A549 (cell line): ENCODE data around the gene HOXA7. TPM values are rescaled to one million over a fixed set of nuclear protein-coding genes. Genes with fewer than 3 reads are reported as not detected.

ENCODE experiments used
- ATAC-seq, 2 experiments: fragments of 200-7000 bp in 1 of 2; fragments of >200 bp in 1 of 2; cut with Nextera tagmentation in 1 of 2; cut with Tn5 transposase in 1 of 2; 3 replicates each; pipeline versions ENCODE4 v1.8.0 to v1.9.1; 2018 to 2020; ENCODE audit warnings: mild to moderate bottlenecking in 1 of 2, moderate library complexity in 1 of 2
- CTCF ChIA-PET: fragments of 300-600 bp; sonication (Branson Sonifier 250); formaldehyde crosslinking; extraction: SDS; loops from one replicate; lab custom pipeline; 2021; ENCODE audit warnings: antibody characterized with exemption, inconsistent platforms; lab: Yijun Ruan, JAX
- POLR2A ChIA-PET: fragments of 350-600 bp; formaldehyde crosslinking; extraction: SDS; loops from one replicate; lab custom pipeline; 2021; ENCODE audit warnings: antibody characterized with exemption, inconsistent platforms; lab: Yijun Ruan, JAX
- DNase-seq, 2 experiments: peaks; one replicate each; pipeline versions ENCODE4 v3.0.0 to v3.0.0-alpha.2; 2011 to 2016; ENCODE audit warnings: low read depth in 1 of 2, low spot score in 1 of 2
- FAIRE-seq: peaks from 2 replicates; lab custom pipeline; 2011; peaks lifted over from hg19 to GRCh38; lab: Jason Lieb, UNC
- H3K27ac ChIP-seq, 2 experiments: fragments of >200 bp; sonication (Bioruptor Twin); formaldehyde crosslinking; 3 replicates each; pipeline ENCODE4 v1.5.1; 2016 to 2017
- H3K4me1 ChIP-seq: fragments of >200 bp; sonication (Bioruptor Twin); formaldehyde crosslinking; 3 replicates; pipeline ENCODE4 v1.6.1; 2016
- H3K4me2 ChIP-seq: fragments of >200 bp; sonication (Bioruptor Twin); formaldehyde crosslinking; 3 replicates; pipeline ENCODE4 v1.6.1; 2016
- H3K4me3 ChIP-seq: fragments of >200 bp; sonication (Bioruptor Twin); formaldehyde crosslinking; 3 replicates; pipeline ENCODE4 v1.5.1; 2016
- H3K9me3 ChIP-seq: fragments of >200 bp; sonication (Bioruptor Twin); formaldehyde crosslinking; 3 replicates; pipeline ENCODE4 v1.6.1; 2016
- BCL3 ChIP-seq: fragments of >200 bp; sonication (Bioruptor Twin); formaldehyde crosslinking; IDR thresholded peaks from 3 replicates; pipeline ENCODE4 v1.6.1; 2016
- CBX2 ChIP-seq: fragments of 200-600 bp; sonication (generic); IDR thresholded peaks from 2 replicates; pipeline ENCODE4 v1.6.1; 2016; ENCODE audit warnings: low read depth, mild to moderate bottlenecking, borderline replicate concordance
- CBX8 ChIP-seq: fragments of 200-600 bp; sonication (generic); IDR thresholded peaks from 2 replicates; pipeline ENCODE4 v1.6.1; 2016
- CHD4 ChIP-seq: fragments of 200-600 bp; sonication (generic); IDR thresholded peaks from 2 replicates; pipeline ENCODE4 v1.6.1; 2016; ENCODE audit warnings: antibody characterized with exemption, mild to moderate bottlenecking, borderline replicate concordance
- CTCF ChIP-seq: fragments of >200 bp; sonication (Bioruptor Twin); formaldehyde crosslinking; IDR thresholded peaks from 3 replicates; pipeline ENCODE4 v1.5.1; 2016
- EHF ChIP-seq: fragments of 250-450 bp; sonication (Bioruptor Pico); IDR thresholded peaks from 2 replicates; pipeline ENCODE4 v1.5.0; 2020; ENCODE audit warnings: mild to moderate bottlenecking
- FOXS1 ChIP-seq: fragments of 250-450 bp; sonication (Bioruptor Pico); IDR thresholded peaks from 2 replicates; pipeline ENCODE4 v1.5.0; 2020; ENCODE audit warnings: mild to moderate bottlenecking, moderate library complexity
- HEYL ChIP-seq: fragments of 250-450 bp; sonication (Bioruptor Pico); IDR thresholded peaks from 2 replicates; pipeline ENCODE4 v1.8.0; 2021; ENCODE audit warnings: mild to moderate bottlenecking, moderate library complexity
- HMGXB4 ChIP-seq: fragments of 250-450 bp; sonication (Bioruptor Pico); IDR thresholded peaks from 2 replicates; pipeline ENCODE4 v1.5.0; 2021; ENCODE audit warnings: mild to moderate bottlenecking, moderate library complexity, borderline replicate concordance
- HOXA7 ChIP-seq: fragments of 250-450 bp; sonication (Bioruptor Pico); IDR thresholded peaks from 2 replicates; pipeline ENCODE4 v1.5.0; 2020; ENCODE audit warnings: mild to moderate bottlenecking, moderate library complexity
- HOXB13 ChIP-seq: fragments of 250-450 bp; sonication (Bioruptor Pico); IDR thresholded peaks from 2 replicates; pipeline ENCODE4 v1.5.0; 2020; ENCODE audit warnings: low read depth, mild to moderate bottlenecking, moderate library complexity
- JUN ChIP-seq, 2 experiments: fragments of >200 bp; sonication (Bioruptor Twin); formaldehyde crosslinking; IDR thresholded peaks; 2 replicates in 1 of 2; 3 replicates in 1 of 2; pipeline ENCODE4 v1.6.1; 2016 to 2017
- JUNB ChIP-seq: fragments of >200 bp; sonication (Bioruptor Twin); formaldehyde crosslinking; IDR thresholded peaks from 2 replicates; pipeline ENCODE4 v1.6.1; 2016
- MAZ ChIP-seq: fragments of 150-350 bp; IDR thresholded peaks from 2 replicates; pipeline ENCODE4 v1.6.1; 2014; ENCODE audit warnings: antibody characterized with exemption, low read depth, low read length, borderline replicate concordance
- NFE2L2 ChIP-seq: fragments of 150-350 bp; conservative IDR thresholded peaks from 2 replicates; pipeline ENCODE4 v1.6.1; 2014; ENCODE audit warnings: low read length
- NPAS2 ChIP-seq: fragments of 250-450 bp; sonication (Bioruptor Pico); IDR thresholded peaks from 2 replicates; pipeline ENCODE4 v1.8.0; 2022; ENCODE audit warnings: mild to moderate bottlenecking, moderate library complexity, borderline replicate concordance
- NR3C1 ChIP-seq: fragments of >200 bp; sonication (Bioruptor Twin); formaldehyde crosslinking; IDR thresholded peaks from 3 replicates; pipeline ENCODE4 v1.6.1; 2017
- POLR2A ChIP-seq: IDR thresholded peaks from 2 replicates; pipeline ENCODE4 v1.6.1; 2012; ENCODE audit warnings: mild to moderate bottlenecking, low read length
- RARB ChIP-seq: fragments of 250-450 bp; sonication (Bioruptor Pico); IDR thresholded peaks from 2 replicates; pipeline ENCODE4 v1.8.0; 2021; ENCODE audit warnings: mild to moderate bottlenecking, moderate library complexity
- REST ChIP-seq: fragments of 200-600 bp; sonication (generic); IDR thresholded peaks from 2 replicates; pipeline ENCODE4 v1.6.1; 2016; ENCODE audit warnings: antibody characterized with exemption, mild to moderate bottlenecking, moderate library complexity
- RFX5 ChIP-seq: fragments of 450-650 bp; IDR thresholded peaks from 2 replicates; pipeline ENCODE4 v1.7.1; 2014; ENCODE audit warnings: antibody characterized with exemption, mild to moderate bottlenecking, moderate library complexity
- RNF2 ChIP-seq: fragments of 200-600 bp; sonication (generic); IDR thresholded peaks from 2 replicates; pipeline ENCODE4 v1.6.1; 2016; ENCODE audit warnings: low read depth, mild to moderate bottlenecking, antibody characterized with exemption, moderate library complexity, borderline replicate concordance
- SREBF2 ChIP-seq: fragments of 450-650 bp; IDR thresholded peaks from 2 replicates; pipeline ENCODE4 v1.6.1; 2014; ENCODE audit warnings: mild to moderate bottlenecking, moderate library complexity
- ZNF302 ChIP-seq: fragments of 250-450 bp; sonication (Bioruptor Pico); IDR thresholded peaks from 2 replicates; pipeline ENCODE4 v1.9.0; 2021; ENCODE audit warnings: inconsistent platforms, mild to moderate bottlenecking, moderate library complexity
- ZSCAN20 ChIP-seq: fragments of 250-450 bp; sonication (Bioruptor Pico); IDR thresholded peaks from 2 replicates; pipeline ENCODE4 v1.8.0; 2022; ENCODE audit warnings: mild to moderate bottlenecking, moderate library complexity
- WGBS: methylation state at CpG from one replicate; pipeline ENCODE4 v1.1.6; 2017; ENCODE audit errors: missing lambda C conversion rate; 5-methylcytosine and 5-hydroxymethylcytosine counted together
- polyA plus RNA-seq, 4 experiments: library from polyadenylated mRNA; depleted of rRNA in 3 of 4; stranded (reverse); fragments of >200 nt; fragmentation: RNase III in 1 of 4; extraction: RNeasy Plus Mini Kit Qiagen cat#74134 plus additional on column Dnase treatment in 1 of 4; gene quantifications; 2 replicates in 3 of 4; 3 replicates in 1 of 4; pipeline ENCODE4 v1.2.3, GENCODE V29; 2011 to 2017

HOXA7 gene
- polyA plus RNA-seq, 2 of the 4 experiments (the other 2 are of a cell fraction), result 4.1 to 4.8 TPM

- ChIA-PET CTCF (interaction anchor here (0.5 to 2.1 kb wide), 6 partner anchors 9 to 54 kb away, joined by 3 to 6 read pairs (median 4); no protein-coding TSS in a partner anchor), POLR2A (no interaction called here)
- Histone ChIP-seq H3K4me3 (no peak overlapping the region), H3K9me3 (no peaks in the 10 kb centered on the region), H3K4me1 (peaks cover 27% of the 10 kb centered on the region), H3K27ac (no peak overlapping the region), H3K4me2 (no peak overlapping the region)
- no peak for ATAC-seq
- WGBS, result 78% methylated on average over 4 of the region's 4 CpGs
- TF ChIP-seq NPAS2, result no peak
- TF ChIP-seq RARB (CRISPR knock-in tag), result no peak
- no peak for TF ChIP-seq BCL3
- TF ChIP-seq CBX8, result no peak
- TF ChIP-seq NR3C1, result no peak
- TF ChIP-seq JUN (IDR thresholded peaks at IDR 0.05), result no peak
- no peak for TF ChIP-seq MAZ
- no peak for TF ChIP-seq NFE2L2
- no peak for TF ChIP-seq RNF2
- TF ChIP-seq HOXB13 (CRISPR knock-in tag), result no peak
- no peak for TF ChIP-seq FOXS1 (CRISPR knock-in tag)
- no peak for TF ChIP-seq CTCF
- no peak for TF ChIP-seq HMGXB4 (CRISPR knock-in tag)
- FAIRE-seq, result no peak
- no peak for DNase-seq
Observed at GRCh38 chr7:27181795-27182275, 25.4 kb upstream of the HOXA7 start.

- FAIRE-seq (no peak), ATAC-seq (peak in 1 of 2 experiments; percentile 5; a peak in 3 of 6 replicates), DNase-seq (no peak)
- H3K9me3 ChIP-seq, result no peaks in the 10 kb centered on the region
- 88% methylated on average over 12 of the region's 12 CpGs for WGBS
- POLR2A ChIA-PET, result interaction anchor here (1.0 to 1.5 kb wide), 3 partner anchors 24 to 559 kb away, joined by 3 read pairs; partner anchors contain the start of genes HOXA7 and TAX1BP1
- H3K4me3 ChIP-seq, result peak overlapping the region; percentile 56; the same call in 1 of the 3 replicates
- H3K4me2 ChIP-seq, result peak overlapping the region; percentile 96
- CTCF ChIA-PET, result interaction anchor here (0.6 to 3.4 kb wide), 38 partner anchors 8 to 1293 kb away, joined by 3 to 33 read pairs (median 5); partner anchors contain the start of genes HOXA13, HOXA5 and HOXA7
- H3K4me1 ChIP-seq, result peaks cover 21% of the 10 kb centered on the region
- H3K27ac ChIP-seq, result peak overlapping the region; percentile 84 to 87
- TF ChIP-seq EHF (no peak), CBX2 (no peak), NFE2L2 (no peak), ZSCAN20 (no peak), JUNB (no peak), ZNF302 (CRISPR knock-in tag) (no peak), REST (no peak), RFX5 (no peak), HOXA7 (CRISPR knock-in tag) (no peak), HEYL (CRISPR knock-in tag) (no peak), CHD4 (no peak), SREBF2 (no peak), POLR2A (no peak)
Observed at GRCh38 chr7:27180431-27181420, 24.3 kb upstream of the HOXA7 start.
